ENCODE results near the gene USP17L17. TPM values are rescaled to one million over a fixed set of nuclear protein-coding genes. Genes with fewer than 3 reads are reported as not detected.
"Not testable (repeated sequence)": the region's sequence is repeated elsewhere in the genome, so short reads cannot be mapped to it uniquely, and the experiment has no call there.

USP17L17 gene, protein sequence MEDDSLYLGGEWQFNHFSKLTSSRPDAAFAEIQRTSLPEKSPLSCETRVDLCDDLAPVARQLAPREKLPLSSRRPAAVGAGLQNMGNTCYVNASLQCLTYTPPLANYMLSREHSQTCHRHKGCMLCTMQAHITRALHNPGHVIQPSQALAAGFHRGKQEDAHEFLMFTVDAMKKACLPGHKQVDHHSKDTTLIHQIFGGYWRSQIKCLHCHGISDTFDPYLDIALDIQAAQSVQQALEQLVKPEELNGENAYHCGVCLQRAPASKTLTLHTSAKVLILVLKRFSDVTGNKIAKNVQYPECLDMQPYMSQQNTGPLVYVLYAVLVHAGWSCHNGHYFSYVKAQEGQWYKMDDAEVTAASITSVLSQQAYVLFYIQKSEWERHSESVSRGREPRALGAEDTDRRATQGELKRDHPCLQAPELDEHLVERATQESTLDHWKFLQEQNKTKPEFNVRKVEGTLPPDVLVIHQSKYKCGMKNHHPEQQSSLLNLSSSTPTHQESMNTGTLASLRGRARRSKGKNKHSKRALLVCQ
- total RNA-seq = not detected
- not detected for polyA plus RNA-seq

GRCh38 chr4:9243579-9243978 lies at the start of gene USP17L17:
USP17L17 (plus strand) TSS chr4:9243879; CDS start chr4:9243879, 0 bp downstream.
- H3K4me3 ChIP-seq; intact Hi-C loops (cut with DNase I); DNase-seq; H3K27me3 ChIP-seq; H3K4me1 ChIP-seq; H3K27ac ChIP-seq; H3K36me3 ChIP-seq; H3K9me3 ChIP-seq: not testable (repeated sequence)
- WGBS, 2 donors = 92 to 98% methylated on average over 5 of the region's 14 CpGs

DNA sequence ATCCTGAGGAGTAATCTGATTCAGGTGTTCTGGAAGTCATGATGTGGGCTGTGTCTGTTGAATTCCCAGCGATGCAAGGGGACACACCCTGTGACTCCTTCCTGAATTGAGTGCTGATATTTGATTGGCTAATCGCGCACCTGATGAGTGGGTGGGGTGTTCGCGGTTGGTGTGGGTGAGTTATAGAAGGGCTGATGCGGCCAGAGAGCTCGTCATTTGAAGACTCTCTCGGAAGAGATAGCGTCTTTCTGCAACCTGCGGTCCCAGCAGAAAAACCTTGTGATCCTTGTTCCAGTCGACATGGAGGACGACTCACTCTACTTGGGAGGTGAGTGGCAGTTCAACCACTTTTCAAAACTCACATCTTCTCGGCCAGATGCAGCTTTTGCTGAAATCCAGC lies 33.3 kb upstream of the USP17L17 start, which contains the start of gene USP17L10:
Gene USP17L10, plus strand, starts transcription at position 301 of the 400 bp plus-strand sequence. Its CDS starts 0 bp downstream, at position 301.
- H3K4me1 ChIP-seq; H3K9me3 ChIP-seq; H3K27ac ChIP-seq; DNase-seq; H3K36me3 ChIP-seq; intact Hi-C loops (cut with DNase I); H3K27me3 ChIP-seq; H3K4me3 ChIP-seq: not testable (repeated sequence)
- WGBS, 2 donors = 88% methylated on average over 13 of the region's 13 CpGs; no CpG with 5 or more reads in 1 of the 2 donors

DNA sequence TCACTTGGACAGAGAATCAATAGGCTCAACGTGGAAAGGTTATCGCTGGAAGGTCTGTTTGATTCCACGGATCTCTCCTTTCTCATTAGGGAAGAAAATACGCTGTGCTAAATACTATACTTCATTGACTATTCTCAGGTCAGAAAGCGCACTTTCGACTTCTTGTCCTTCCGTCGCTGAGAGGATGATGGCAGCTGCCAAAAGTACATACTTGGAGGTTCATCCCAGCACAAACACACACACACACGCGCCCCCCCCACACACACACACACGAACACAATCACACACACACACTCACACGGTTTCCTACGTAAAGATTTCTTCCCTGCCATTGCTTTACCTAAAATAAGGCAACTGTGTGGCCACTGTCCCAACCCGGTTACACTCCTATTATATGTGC lies 29.0 kb upstream of the USP17L17 start:
- peak; percentile 13 for DNase-seq
- H3K4me1 ChIP-seq; H3K27me3 ChIP-seq; intact Hi-C loops (cut with DNase I); H3K36me3 ChIP-seq; H3K4me3 ChIP-seq; H3K27ac ChIP-seq; H3K9me3 ChIP-seq: not testable (repeated sequence)
- WGBS, 2 donors = 83% methylated on average over 11 of the region's 14 CpGs

DNA sequence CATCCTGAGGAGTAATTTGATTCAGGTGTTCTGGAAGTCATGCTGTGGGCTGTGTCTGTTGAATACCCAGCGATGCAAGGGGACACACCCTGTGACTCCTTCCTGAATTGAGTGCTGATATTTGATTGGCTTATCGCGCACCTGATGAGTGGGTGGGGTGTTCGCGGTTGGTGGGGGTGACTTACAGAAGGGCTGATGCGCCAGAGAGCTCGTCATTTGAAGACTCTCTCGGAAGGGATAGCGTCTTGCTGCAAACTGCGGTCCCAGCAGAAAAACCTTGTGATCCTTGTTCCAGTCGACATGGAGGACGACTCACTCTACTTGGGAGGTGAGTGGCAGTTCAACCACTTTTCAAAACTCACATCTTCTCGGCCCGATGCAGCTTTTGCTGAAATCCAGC lies 28.6 kb upstream of the USP17L17 start, which contains the start of gene USP17L11:
Gene USP17L11, plus strand, starts transcription at position 301 of the 400 bp plus-strand sequence. Its CDS starts 0 bp downstream, at position 301.
- H3K27me3 ChIP-seq; DNase-seq; intact Hi-C loops (cut with DNase I); H3K9me3 ChIP-seq; H3K4me3 ChIP-seq; H3K36me3 ChIP-seq; H3K4me1 ChIP-seq; H3K27ac ChIP-seq: not testable (repeated sequence)
- 98% methylated on average over 10 of the region's 14 CpGs; no CpG with 5 or more reads in 1 of the 2 donors for WGBS, 2 donors

- DNase-seq; H3K36me3 ChIP-seq; intact Hi-C loops (cut with DNase I); H3K27ac ChIP-seq; H3K4me1 ChIP-seq; H3K27me3 ChIP-seq; H3K9me3 ChIP-seq; H3K4me3 ChIP-seq: not testable (repeated sequence)
- no CpG with 5 or more reads among the region's 13 CpGs for WGBS, 2 donors
These were observed 23.8 kb upstream of the USP17L17 start, which contains the start of gene USP17L12 for GRCh38 chr4:9219852-9220251. USP17L12 (plus strand) TSS chr4:9220152; CDS start chr4:9220152, 0 bp downstream.

- no CpG with 5 or more reads among the region's 14 CpGs for WGBS, 2 donors
- H3K27ac ChIP-seq; H3K4me1 ChIP-seq; H3K36me3 ChIP-seq; H3K27me3 ChIP-seq; H3K9me3 ChIP-seq; intact Hi-C loops (cut with DNase I); H3K4me3 ChIP-seq; DNase-seq: not testable (repeated sequence)
These were observed 19.1 kb upstream of the USP17L17 start, which contains the start of gene USP17L13 for GRCh38 chr4:9224596-9224995. USP17L13 (plus strand) TSS chr4:9224896; CDS start chr4:9224896, 0 bp downstream.

GRCh38 chr4:9230249-9230648 lies 13.4 kb upstream of the USP17L17 start:
- DNase-seq = peak; percentile 53
- WGBS, 2 donors = 93 to 96% methylated on average over 5 to 6 of the region's 8 CpGs
- H3K9me3 ChIP-seq; H3K36me3 ChIP-seq; H3K27ac ChIP-seq; H3K27me3 ChIP-seq; H3K4me1 ChIP-seq; intact Hi-C loops (cut with DNase I); H3K4me3 ChIP-seq: not testable (repeated sequence)

- DNase-seq; H3K4me3 ChIP-seq; H3K36me3 ChIP-seq; H3K9me3 ChIP-seq; intact Hi-C loops (cut with DNase I); H3K27ac ChIP-seq; H3K4me1 ChIP-seq; H3K27me3 ChIP-seq: not testable (repeated sequence)
- no CpG with 5 or more reads among the region's 15 CpGs for WGBS, 2 donors
These were observed 9.6 kb upstream of the USP17L17 start, which contains the start of gene USP17L15 for GRCh38 chr4:9234085-9234484. USP17L15 (plus strand) TSS chr4:9234385; CDS start chr4:9234385, 0 bp downstream.

DNA sequence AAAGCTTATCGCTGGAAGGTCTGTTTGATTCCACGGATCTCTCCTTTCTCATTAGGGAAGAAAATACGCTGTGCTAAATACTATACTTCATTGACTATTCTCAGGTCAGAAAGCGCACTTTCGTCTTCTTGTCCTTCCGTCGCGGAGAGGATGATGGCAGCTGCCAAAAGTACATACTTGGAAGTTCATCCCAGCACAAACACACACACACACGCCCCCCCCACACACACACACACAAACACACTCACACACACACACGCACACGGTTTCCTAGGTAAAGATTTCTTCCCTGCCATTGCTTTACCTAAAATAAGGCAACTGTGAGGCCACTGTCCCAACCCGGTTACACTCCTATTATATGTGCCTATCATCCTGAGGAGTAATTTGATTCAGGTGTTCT lies 5.2 kb upstream of the USP17L17 start:
- peak; percentile 40 for DNase-seq
- H3K9me3 ChIP-seq; H3K4me3 ChIP-seq; H3K27me3 ChIP-seq; intact Hi-C loops (cut with DNase I); H3K4me1 ChIP-seq; H3K27ac ChIP-seq; H3K36me3 ChIP-seq: not testable (repeated sequence)
- 83 to 88% methylated on average over 11 of the region's 12 CpGs for WGBS, 2 donors

- H3K27ac ChIP-seq; H3K9me3 ChIP-seq; intact Hi-C loops (cut with DNase I); H3K4me1 ChIP-seq; H3K36me3 ChIP-seq; H3K4me3 ChIP-seq; H3K27me3 ChIP-seq: not testable (repeated sequence)
- WGBS, 2 donors = 76 to 95% methylated on average over 15 to 21 of the region's 26 CpGs
- DNase-seq = peak; percentile 68
These were observed 4.4 kb downstream of the USP17L17 start, which contains the start of gene USP17L18 for GRCh38 chr4:9247953-9248680. USP17L18 (plus strand) TSS chr4:9248630; CDS start chr4:9248630, 0 bp downstream.

GRCh38 chr4:9253078-9253477 lies 9.4 kb downstream of the USP17L17 start, which contains the start of gene USP17L19:
USP17L19 (plus strand) TSS chr4:9253378; CDS start chr4:9253378, 0 bp downstream.
- H3K4me3 ChIP-seq; DNase-seq; H3K36me3 ChIP-seq; H3K9me3 ChIP-seq; H3K4me1 ChIP-seq; H3K27me3 ChIP-seq; intact Hi-C loops (cut with DNase I); H3K27ac ChIP-seq: not testable (repeated sequence)
- WGBS, 2 donors = no CpG with 5 or more reads among the region's 13 CpGs

DNA sequence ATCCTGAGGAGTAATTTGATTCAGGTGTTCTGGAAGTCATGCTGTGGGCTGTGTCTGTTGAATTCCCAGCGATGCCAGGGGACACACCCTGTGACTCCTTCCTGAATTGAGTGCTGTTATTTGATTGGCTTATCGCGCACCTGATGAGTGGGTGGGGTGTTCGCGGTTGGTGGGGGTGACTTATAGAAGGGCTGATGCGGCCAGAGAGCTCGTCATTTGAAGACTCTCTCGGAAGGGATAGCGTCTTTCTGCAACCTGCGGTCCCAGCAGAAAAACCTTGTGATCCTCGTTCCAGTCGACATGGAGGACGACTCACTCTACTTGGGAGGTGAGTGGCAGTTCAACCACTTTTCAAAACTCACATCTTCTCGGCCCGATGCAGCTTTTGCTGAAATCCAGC lies 14.1 kb downstream of the USP17L17 start, which contains the start of gene USP17L20:
Gene USP17L20, plus strand, starts transcription at position 301 of the 400 bp plus-strand sequence. Its CDS starts 0 bp downstream, at position 301.
- H3K27me3 ChIP-seq; intact Hi-C loops (cut with DNase I); H3K4me3 ChIP-seq; DNase-seq; H3K4me1 ChIP-seq; H3K36me3 ChIP-seq; H3K9me3 ChIP-seq; H3K27ac ChIP-seq: not testable (repeated sequence)
- no CpG with 5 or more reads among the region's 15 CpGs for WGBS, 2 donors
